ENCODE measurements around the gene ADD1. TPM values are rescaled to one million over a fixed set of nuclear protein-coding genes. Genes with fewer than 3 reads are reported as not detected.

Gene ADD1
- total and polyA plus RNA-seq, 2 of the 13 experiments (the other 11 are each of a cell fraction or from before 2014, with no cell fraction given): 73.9 to 122 TPM

GRCh38 chr4:2934813-2935761 lies 91.4 kb downstream of the ADD1 start (continued):
- TF ChIP-seq TFDP1 (CRISPR knock-in tag; IDR thresholded peaks at IDR 0.05; ENCODE audit: borderline replicate concordance): peak; percentile 79
- TF ChIP-seq ZNF225 (CRISPR knock-in tag; IDR thresholded peaks at IDR 0.05): no peak
- peak; percentile 54 for TF ChIP-seq DMAP1 (CRISPR knock-in tag; IDR thresholded peaks at IDR 0.05)
- TF ChIP-seq ZNF639 (CRISPR knock-in tag; conservative IDR thresholded peaks at IDR 0.05): peak; percentile 48; the same call in 1 of the 2 replicates
- no peak for TF ChIP-seq ATF5 (CRISPR knock-in tag; IDR thresholded peaks at IDR 0.05; ENCODE audit: low read depth)
- peak; percentile 62; the same call in 1 of the 2 replicates for TF ChIP-seq POGK (CRISPR knock-in tag; conservative IDR thresholded peaks at IDR 0.05)
- TF ChIP-seq MXI1 (IDR thresholded peaks at IDR 0.05; ENCODE audit: borderline replicate concordance, low read depth, low read length): peak; percentile 84; the same call in 1 of the 3 replicates
- TF ChIP-seq ZNF670 (CRISPR knock-in tag; IDR thresholded peaks at IDR 0.05; ENCODE audit: borderline replicate concordance): no peak
- TF ChIP-seq ZNF337 (CRISPR knock-in tag; IDR thresholded peaks at IDR 0.05; ENCODE audit: borderline replicate concordance, low read depth): no peak
- peak; percentile 63 for TF ChIP-seq NR2C2 (CRISPR knock-in tag; IDR thresholded peaks at IDR 0.05; ENCODE audit: borderline replicate concordance)
- TF ChIP-seq ZNF563 (CRISPR knock-in tag; IDR thresholded peaks at IDR 0.05): peak; percentile 66; the same call in 1 of the 2 replicates
- no peak; the same call in 1 of the 2 replicates for TF ChIP-seq UBTF (CRISPR knock-in tag; IDR thresholded peaks at IDR 0.05)
- TF ChIP-seq ARHGAP35 (CRISPR knock-in tag; IDR thresholded peaks at IDR 0.05; ENCODE audit: borderline replicate concordance): peak; percentile 58; the same call in 1 of the 2 replicates
- no peak for TF ChIP-seq ZNF878 (CRISPR knock-in tag; IDR thresholded peaks at IDR 0.05)
- TF ChIP-seq ZNF343 (CRISPR knock-in tag; IDR thresholded peaks at IDR 0.05): no peak
- no peak for TF ChIP-seq TOPORS (CRISPR knock-in tag; IDR thresholded peaks at IDR 0.05)
- TF ChIP-seq ZNF788 (CRISPR knock-in tag; IDR thresholded peaks at IDR 0.05; ENCODE audit: borderline replicate concordance): peak; percentile 76; the same call in 1 of the 2 replicates
- no peak; the same call in 1 of the 2 replicates for TF ChIP-seq E2F1 (CRISPR knock-in tag; IDR thresholded peaks at IDR 0.05)
- 0 out of 2 replicates have a peak, but pooled peaks have one; percentile 51 for TF ChIP-seq ZNF138 (CRISPR knock-in tag; IDR thresholded peaks at IDR 0.05; ENCODE audit: low read depth)
